DOHH2 (cell line): Measurements from ENCODE around the gene NBEAL1.

ENCODE experiments used
- CTCF ChIP-seq: fragments of 200-600 bp; sonication (generic); IDR thresholded peaks from one replicate; pipeline ENCODE4 v1.5.1; 2014; ENCODE audit warnings: antibody characterized with exemption, mild to moderate bottlenecking, low read depth, low read length; ENCODE audit not compliant: poor library complexity, severe bottlenecking
- EZH2phosphoT487 ChIP-seq: fragments of 200-600 bp; sonication (generic); IDR thresholded peaks from 2 replicates; pipeline ENCODE4 v1.6.1; 2017; ENCODE audit warnings: borderline replicate concordance, mild to moderate bottlenecking, antibody characterized with exemption, low read length, moderate library complexity, mixed read lengths

DNA sequence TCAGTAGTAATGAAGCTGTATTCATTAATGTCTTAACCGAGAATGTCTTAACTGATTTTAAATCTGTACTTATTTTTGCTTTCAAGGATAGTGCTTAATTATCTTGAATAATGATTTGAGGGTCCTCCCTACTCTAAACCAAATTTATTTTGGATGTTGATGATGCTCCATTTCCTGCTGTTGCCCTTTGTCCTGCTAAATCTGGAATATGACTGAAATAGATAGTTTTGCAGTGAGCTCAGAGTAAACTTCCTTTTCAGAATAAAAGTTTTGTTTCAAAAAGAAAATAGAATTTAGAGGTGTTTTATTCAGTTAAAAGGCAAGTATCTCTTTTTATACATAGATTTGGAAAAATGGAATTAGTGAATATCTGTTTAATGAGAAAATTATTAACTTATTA lies 8.1 kb downstream of the NBEAL1 start:
- no peak for TF ChIP-seq CTCF
- TF ChIP-seq EZH2phosphoT487 = no peak
